Measurements from ENCODE around the gene NEURL1B. TPM values are rescaled to one million over a fixed set of nuclear protein-coding genes. Genes with fewer than 3 reads are reported as not detected.
"Not testable (repeated sequence)": the region's sequence is repeated elsewhere in the genome, so short reads cannot be mapped to it uniquely, and the experiment has no call there.

The NEURL1B gene
- total RNA-seq, 2 experiments from 2014 or later: 3.0 to 3.1 TPM

- H3K4me1 Mint-ChIP-seq: no peaks in the 10 kb centered on the region
- no peaks in the 10 kb centered on the region for H3K9me3 Mint-ChIP-seq
- H3K4me3 Mint-ChIP-seq: no peak overlapping the region
- no peak overlapping the region for H3K27ac Mint-ChIP-seq
- H3K27me3 Mint-ChIP-seq: no peaks in the 10 kb centered on the region
- H3K36me3 Mint-ChIP-seq: no peaks in the 10 kb centered on the region
- POLR2A ChIA-PET: no interaction called here
- DNase-seq: no peak
- no peak for ATAC-seq (ENCODE audit: low read depth)
These were observed 40.5 kb upstream of the NEURL1B start for GRCh38 chr5:172600571-172600970.

DNA sequence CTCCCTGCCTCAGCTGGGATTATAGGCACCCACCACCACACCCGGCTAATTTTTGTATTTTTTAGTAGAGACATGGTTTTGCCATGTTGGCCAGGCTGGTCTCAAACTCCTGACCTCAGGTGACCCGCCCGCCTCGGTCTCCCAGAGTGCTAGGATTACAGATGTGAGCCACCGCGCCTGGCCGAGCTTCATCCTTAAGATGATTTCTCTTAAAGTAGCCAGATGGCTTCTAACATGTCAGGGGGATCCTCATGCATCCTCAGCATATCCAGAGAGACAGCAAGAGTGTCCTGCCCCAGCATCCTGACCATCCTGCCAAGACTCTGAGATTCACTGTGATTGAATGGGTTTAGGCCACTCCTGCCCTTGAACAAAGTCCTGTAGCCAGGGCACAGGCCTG lies 39.5 kb upstream of the NEURL1B start:
- H3K4me1 Mint-ChIP-seq; H3K4me3 Mint-ChIP-seq; H3K27ac Mint-ChIP-seq; DNase-seq; ATAC-seq (ENCODE audit: low read depth); H3K9me3 Mint-ChIP-seq; H3K36me3 Mint-ChIP-seq; POLR2A ChIA-PET; H3K27me3 Mint-ChIP-seq: not testable (repeated sequence)

GRCh38 chr5:172602783-172603231 lies 38.3 kb upstream of the NEURL1B start:
- no peaks in the 10 kb centered on the region for H3K9me3 Mint-ChIP-seq
- POLR2A ChIA-PET: no interaction called here
- no peak for DNase-seq
- no peaks in the 10 kb centered on the region for H3K27me3 Mint-ChIP-seq
- H3K4me3 Mint-ChIP-seq: no peak overlapping the region
- ATAC-seq (ENCODE audit: low read depth): no peak
- no peaks in the 10 kb centered on the region for H3K36me3 Mint-ChIP-seq
- H3K4me1 Mint-ChIP-seq: no peaks in the 10 kb centered on the region
- H3K27ac Mint-ChIP-seq: no peak overlapping the region

GRCh38 chr5:172603251-172603806 lies 37.7 kb upstream of the NEURL1B start:
- POLR2A ChIA-PET: no interaction called here
- Mint-ChIP-seq H3K36me3 (no peaks in the 10 kb centered on the region), H3K4me1 (no peaks in the 10 kb centered on the region), H3K9me3 (no peaks in the 10 kb centered on the region), H3K4me3 (no peak overlapping the region), H3K27ac (no peak overlapping the region), H3K27me3 (no peaks in the 10 kb centered on the region)
- DNase-seq: no peak
- no peak for ATAC-seq (ENCODE audit: low read depth)

GRCh38 chr5:172605466-172605865 lies 35.6 kb upstream of the NEURL1B start:
- POLR2A ChIA-PET: no interaction called here
- DNase-seq (no peak), ATAC-seq (ENCODE audit: low read depth) (no peak)
- no peak overlapping the region for H3K4me3 Mint-ChIP-seq
- H3K9me3 Mint-ChIP-seq: no peaks in the 10 kb centered on the region
- H3K36me3 Mint-ChIP-seq: no peaks in the 10 kb centered on the region
- no peaks in the 10 kb centered on the region for H3K4me1 Mint-ChIP-seq
- no peaks in the 10 kb centered on the region for H3K27me3 Mint-ChIP-seq
- no peak overlapping the region for H3K27ac Mint-ChIP-seq

DNA sequence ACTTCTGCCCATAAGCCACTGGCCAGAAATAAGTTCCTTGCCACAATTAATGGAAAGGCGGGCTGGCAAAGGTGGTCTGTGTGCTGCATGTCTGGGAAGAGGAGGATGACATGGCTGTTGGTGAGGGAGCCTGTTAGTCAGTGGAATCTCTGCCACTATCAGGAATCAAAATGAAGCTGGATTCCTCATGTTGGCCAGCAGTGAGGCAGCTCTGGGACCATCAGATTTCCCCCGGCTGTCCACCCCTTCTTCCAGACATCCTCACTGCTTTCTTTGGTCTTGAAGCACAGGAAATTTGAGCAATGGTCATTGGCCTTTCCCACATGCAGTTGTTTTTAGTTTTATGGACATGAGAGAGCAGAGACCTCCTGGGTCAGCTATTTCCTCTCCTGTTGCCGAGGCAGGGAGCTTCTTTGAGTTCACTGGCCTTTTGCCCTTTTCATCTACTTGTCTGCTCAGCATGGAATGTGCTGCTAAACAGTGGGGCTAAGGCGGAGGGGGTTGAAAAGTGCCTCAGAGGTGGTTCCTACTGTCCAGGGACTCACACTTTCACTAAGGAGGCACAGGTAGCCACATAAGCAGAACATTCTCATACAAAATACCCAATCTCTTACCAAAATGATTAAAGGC lies 34.8 kb upstream of the NEURL1B start:
- Mint-ChIP-seq H3K27ac (no peak overlapping the region), H3K36me3 (no peaks in the 10 kb centered on the region), H3K27me3 (no peaks in the 10 kb centered on the region), H3K9me3 (no peaks in the 10 kb centered on the region), H3K4me1 (no peaks in the 10 kb centered on the region), H3K4me3 (no peak overlapping the region)
- no peak for DNase-seq
- no peak for ATAC-seq (ENCODE audit: low read depth)
- POLR2A ChIA-PET: no interaction called here

DNA sequence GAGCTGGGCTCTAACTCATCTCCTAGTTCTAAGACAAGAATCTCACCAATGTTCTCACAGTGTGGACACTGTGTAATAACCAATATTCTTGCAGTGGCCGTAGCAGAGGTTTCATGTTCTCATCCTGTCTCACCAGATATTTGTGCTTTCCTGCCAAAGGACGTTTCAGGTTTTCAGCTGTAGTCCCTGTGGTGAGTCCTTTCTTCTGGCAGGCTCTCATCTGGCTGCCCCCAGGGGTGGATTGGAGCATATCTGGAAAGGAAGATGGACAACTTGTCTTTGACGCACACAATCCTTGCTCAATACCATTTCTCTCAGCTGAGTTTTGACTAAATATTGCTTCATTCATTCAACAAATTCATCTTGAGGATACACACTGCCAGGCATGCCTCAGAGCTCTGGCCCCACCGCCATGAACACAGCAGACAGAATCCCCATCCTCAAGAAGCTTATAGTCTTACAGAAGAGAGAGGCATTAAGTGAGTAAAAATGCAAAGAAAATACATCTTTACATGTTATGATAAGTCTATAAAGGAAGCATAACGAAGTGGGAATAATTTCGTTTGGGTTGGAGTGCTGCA lies 33.8 kb upstream of the NEURL1B start:
- no peaks in the 10 kb centered on the region for H3K27me3 Mint-ChIP-seq
- no peaks in the 10 kb centered on the region for H3K9me3 Mint-ChIP-seq
- no peaks in the 10 kb centered on the region for H3K36me3 Mint-ChIP-seq
- no peaks in the 10 kb centered on the region for H3K4me1 Mint-ChIP-seq
- ATAC-seq (ENCODE audit: low read depth) (no peak), DNase-seq (no peak)
- H3K27ac Mint-ChIP-seq: no peak overlapping the region
- POLR2A ChIA-PET: no interaction called here
- H3K4me3 Mint-ChIP-seq: no peak overlapping the region

GRCh38 chr5:172608773-172609172 lies 32.3 kb upstream of the NEURL1B start:
- H3K36me3 Mint-ChIP-seq: no peaks in the 10 kb centered on the region
- ATAC-seq (ENCODE audit: low read depth): no peak

GRCh38 chr5:172610643-172611042 lies 30.4 kb upstream of the NEURL1B start:
- no peaks in the 10 kb centered on the region for H3K9me3 Mint-ChIP-seq
- ATAC-seq (ENCODE audit: low read depth) (no peak), DNase-seq (no peak)
- H3K27me3 Mint-ChIP-seq: no peaks in the 10 kb centered on the region
- no peaks in the 10 kb centered on the region for H3K36me3 Mint-ChIP-seq
- H3K4me3 Mint-ChIP-seq: no peak overlapping the region
- no peak overlapping the region for H3K27ac Mint-ChIP-seq
- H3K4me1 Mint-ChIP-seq: no peaks in the 10 kb centered on the region
- POLR2A ChIA-PET: no interaction called here

More at GRCh38 chr5:172608773-172609172, 32.3 kb upstream of the NEURL1B start:
- DNase-seq: no peak
- no peaks in the 10 kb centered on the region for H3K9me3 Mint-ChIP-seq
- H3K27ac Mint-ChIP-seq: no peak overlapping the region
- H3K27me3 Mint-ChIP-seq: no peaks in the 10 kb centered on the region
- H3K4me1 Mint-ChIP-seq: no peaks in the 10 kb centered on the region
- H3K4me3 Mint-ChIP-seq: no peak overlapping the region
- POLR2A ChIA-PET: no interaction called here

GRCh38 chr5:172611913-172612312 lies 29.1 kb upstream of the NEURL1B start:
- Mint-ChIP-seq H3K9me3 (no peaks in the 10 kb centered on the region), H3K27me3 (no peaks in the 10 kb centered on the region), H3K4me1 (no peaks in the 10 kb centered on the region), H3K36me3 (no peaks in the 10 kb centered on the region), H3K27ac (no peak overlapping the region), H3K4me3 (no peak overlapping the region)
- POLR2A ChIA-PET: no interaction called here
- ATAC-seq (ENCODE audit: low read depth) (no peak), DNase-seq (no peak)

- POLR2A ChIA-PET: no interaction called here
- Mint-ChIP-seq H3K36me3 (no peaks in the 10 kb centered on the region), H3K4me1 (no peaks in the 10 kb centered on the region), H3K27me3 (no peaks in the 10 kb centered on the region), H3K4me3 (no peak overlapping the region), H3K9me3 (no peaks in the 10 kb centered on the region), H3K27ac (no peak overlapping the region)
- no peak for ATAC-seq (ENCODE audit: low read depth)
- no peak for DNase-seq
These were observed 28.3 kb upstream of the NEURL1B start for GRCh38 chr5:172612771-172613170.

GRCh38 chr5:172616136-172616535 lies 24.9 kb upstream of the NEURL1B start:
- POLR2A ChIA-PET: no interaction called here
- no peak overlapping the region for H3K27ac Mint-ChIP-seq

DNA sequence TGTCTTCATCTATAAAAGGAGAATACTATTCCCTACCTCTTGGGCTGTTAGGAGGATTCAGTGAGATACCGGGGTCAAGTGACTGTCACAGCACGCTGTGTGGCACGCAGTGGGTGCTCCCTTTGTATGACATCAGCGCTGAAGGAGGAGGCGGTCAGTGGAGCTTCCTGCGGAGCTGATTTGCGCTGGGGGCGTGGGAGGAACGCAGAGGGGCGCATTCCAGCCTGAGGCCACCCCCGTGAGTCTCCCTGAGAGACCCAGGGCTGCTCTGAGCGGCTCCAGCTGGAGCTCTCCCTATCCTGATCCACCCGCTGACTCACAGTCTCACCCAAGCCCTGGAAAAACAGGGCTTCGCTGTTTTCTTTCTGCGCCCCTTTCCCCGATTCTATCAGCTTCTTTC lies 24.3 kb upstream of the NEURL1B start:
- H3K9me3 Mint-ChIP-seq: no peaks in the 10 kb centered on the region
- DNase-seq: no peak
- H3K36me3 Mint-ChIP-seq: no peaks in the 10 kb centered on the region
- H3K4me3 Mint-ChIP-seq: no peak overlapping the region
- no peak for ATAC-seq (ENCODE audit: low read depth)
- H3K27me3 Mint-ChIP-seq: peaks cover 4% of the 10 kb centered on the region
- H3K4me1 Mint-ChIP-seq: no peaks in the 10 kb centered on the region
- POLR2A ChIA-PET: no interaction called here
- H3K27ac Mint-ChIP-seq: no peak overlapping the region

More at GRCh38 chr5:172616136-172616535, 24.9 kb upstream of the NEURL1B start:
- ATAC-seq (ENCODE audit: low read depth): no peak
- no peaks in the 10 kb centered on the region for H3K9me3 Mint-ChIP-seq
- no peak for DNase-seq
- H3K36me3 Mint-ChIP-seq: no peaks in the 10 kb centered on the region
- H3K27me3 Mint-ChIP-seq: peaks cover 4% of the 10 kb centered on the region
- H3K4me1 Mint-ChIP-seq: no peaks in the 10 kb centered on the region
- H3K4me3 Mint-ChIP-seq: no peak overlapping the region

DNA sequence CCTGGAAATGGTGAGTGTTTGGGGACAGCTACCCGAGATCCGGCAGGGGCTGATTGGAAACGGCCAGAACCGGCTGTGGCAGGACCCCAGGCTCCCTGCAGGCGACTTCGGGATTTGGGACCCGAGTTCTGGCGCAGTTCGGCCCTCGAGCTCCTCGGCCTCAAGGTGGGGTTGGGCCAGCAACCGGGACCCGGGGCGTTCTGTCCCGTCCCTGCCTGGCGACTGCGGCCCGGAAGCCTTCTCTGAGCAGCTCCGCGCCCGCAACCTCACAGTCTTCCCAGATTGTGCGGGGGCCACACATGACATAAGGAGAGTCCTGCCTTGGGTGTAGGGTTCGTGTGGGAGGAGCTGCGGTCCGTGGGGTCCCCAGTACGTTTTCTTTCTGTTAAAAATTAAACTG lies 23.2 kb upstream of the NEURL1B start:
- Mint-ChIP-seq H3K27ac (no peak overlapping the region), H3K9me3 (no peaks in the 10 kb centered on the region), H3K27me3 (peaks cover 4% of the 10 kb centered on the region), H3K4me3 (no peak overlapping the region), H3K4me1 (no peaks in the 10 kb centered on the region), H3K36me3 (no peaks in the 10 kb centered on the region)
- ATAC-seq (ENCODE audit: low read depth): no peak
- POLR2A ChIA-PET: no interaction called here
- no peak for DNase-seq
